ENCODE results near the gene CLSTN2. TPM values are rescaled to one million over a fixed set of nuclear protein-coding genes. Genes with fewer than 3 reads are reported as not detected.

CLSTN2 gene
- polyA plus RNA-seq, 1 experiment: 0.04 TPM

DNA sequence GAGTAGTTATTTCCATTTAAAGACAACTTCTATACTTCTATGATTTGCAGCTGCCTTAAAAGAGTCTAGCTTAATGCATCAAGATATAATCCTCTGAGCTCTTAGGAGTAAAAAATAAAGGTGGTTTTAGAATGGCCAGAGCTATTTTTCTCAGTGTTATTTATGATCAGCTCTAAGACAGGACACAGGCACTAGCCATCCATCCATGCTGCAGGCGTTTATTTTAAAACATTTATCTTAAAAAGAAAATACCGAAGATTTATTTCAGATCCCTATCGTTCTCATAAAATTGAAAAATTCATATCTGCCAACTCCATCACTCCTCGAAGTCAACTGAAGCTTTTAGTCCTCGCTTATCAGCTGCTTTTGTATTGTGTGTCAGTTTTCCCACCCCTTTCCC, 243.5 kb downstream of the CLSTN2 start:
- CTCF ChIA-PET: no interaction called here
- no peak for DNase-seq (ENCODE audit: low read depth, low spot score)
- no peak overlapping the region for H3K27ac ChIP-seq (ENCODE audit: low read depth, low read length)

DNA sequence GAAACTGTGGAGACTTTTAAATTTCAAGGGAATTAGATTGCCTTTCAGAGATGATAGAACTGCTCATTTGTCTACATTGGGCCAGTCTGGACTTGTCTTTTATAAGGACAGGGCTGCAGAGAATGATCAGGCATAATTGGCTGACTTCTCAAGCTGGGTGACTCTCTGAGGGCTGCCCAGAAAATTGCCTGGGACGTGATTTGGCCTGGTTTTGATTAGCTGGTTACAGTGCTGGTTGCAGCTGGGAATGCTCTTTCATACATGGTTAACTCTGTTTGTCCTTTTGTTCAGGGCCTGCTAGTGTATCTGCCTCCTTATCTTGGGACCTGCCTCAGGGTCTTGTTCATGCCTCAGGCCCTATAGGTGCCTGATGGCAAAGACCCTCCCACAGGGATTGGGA, 245.6 kb downstream of the CLSTN2 start:
- no peak for DNase-seq (ENCODE audit: low read depth, low spot score)
- no peaks in the 10 kb centered on the region for H3K27me3 ChIP-seq (ENCODE audit: control insufficient read depth, insufficient read depth, low read length)
- CTCF ChIA-PET: no interaction called here
- no peaks in the 10 kb centered on the region for H3K9me3 ChIP-seq (ENCODE audit: control insufficient read depth, insufficient read depth, low read length)
- TF ChIP-seq, protein P1, sequence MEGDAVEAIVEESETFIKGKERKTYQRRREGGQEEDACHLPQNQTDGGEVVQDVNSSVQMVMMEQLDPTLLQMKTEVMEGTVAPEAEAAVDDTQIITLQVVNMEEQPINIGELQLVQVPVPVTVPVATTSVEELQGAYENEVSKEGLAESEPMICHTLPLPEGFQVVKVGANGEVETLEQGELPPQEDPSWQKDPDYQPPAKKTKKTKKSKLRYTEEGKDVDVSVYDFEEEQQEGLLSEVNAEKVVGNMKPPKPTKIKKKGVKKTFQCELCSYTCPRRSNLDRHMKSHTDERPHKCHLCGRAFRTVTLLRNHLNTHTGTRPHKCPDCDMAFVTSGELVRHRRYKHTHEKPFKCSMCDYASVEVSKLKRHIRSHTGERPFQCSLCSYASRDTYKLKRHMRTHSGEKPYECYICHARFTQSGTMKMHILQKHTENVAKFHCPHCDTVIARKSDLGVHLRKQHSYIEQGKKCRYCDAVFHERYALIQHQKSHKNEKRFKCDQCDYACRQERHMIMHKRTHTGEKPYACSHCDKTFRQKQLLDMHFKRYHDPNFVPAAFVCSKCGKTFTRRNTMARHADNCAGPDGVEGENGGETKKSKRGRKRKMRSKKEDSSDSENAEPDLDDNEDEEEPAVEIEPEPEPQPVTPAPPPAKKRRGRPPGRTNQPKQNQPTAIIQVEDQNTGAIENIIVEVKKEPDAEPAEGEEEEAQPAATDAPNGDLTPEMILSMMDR (IDR thresholded peaks at IDR 0.05; ENCODE audit: low read depth, low read length): no peak
- H3K4me3 ChIP-seq (ENCODE audit: low read depth, low read length): no peak overlapping the region
- no peak overlapping the region for H3K27ac ChIP-seq (ENCODE audit: low read depth, low read length)
- POLR2A ChIA-PET: no interaction called here

More for the DNA sequence above, 243.5 kb downstream of the CLSTN2 start:
- no peaks in the 10 kb centered on the region for H3K27me3 ChIP-seq (ENCODE audit: control insufficient read depth, insufficient read depth, low read length)
- POLR2A ChIA-PET: no interaction called here
- TF ChIP-seq, protein P1 (IDR thresholded peaks at IDR 0.05; ENCODE audit: low read depth, low read length): no peak
- no peaks in the 10 kb centered on the region for H3K9me3 ChIP-seq (ENCODE audit: control insufficient read depth, insufficient read depth, low read length)
- no peak overlapping the region for H3K4me3 ChIP-seq (ENCODE audit: low read depth, low read length)

GRCh38 chr3:140185375-140185774, 250.4 kb downstream of the CLSTN2 start:
- no peak overlapping the region for H3K4me3 ChIP-seq (ENCODE audit: low read depth, low read length)
- ChIA-PET POLR2A (no interaction called here), CTCF (no interaction called here)
- no peaks in the 10 kb centered on the region for H3K27me3 ChIP-seq (ENCODE audit: control insufficient read depth, insufficient read depth, low read length)
- H3K9me3 ChIP-seq (ENCODE audit: control insufficient read depth, insufficient read depth, low read length): no peaks in the 10 kb centered on the region
- DNase-seq (ENCODE audit: low read depth, low spot score): no peak
- TF ChIP-seq, protein P1 (IDR thresholded peaks at IDR 0.05; ENCODE audit: low read depth, low read length): no peak
- no peak overlapping the region for H3K27ac ChIP-seq (ENCODE audit: low read depth, low read length)

GRCh38 chr3:140186421-140186920, 251.5 kb downstream of the CLSTN2 start:
- no peak for DNase-seq (ENCODE audit: low read depth, low spot score)
- POLR2A ChIA-PET: no interaction called here
- no peaks in the 10 kb centered on the region for H3K9me3 ChIP-seq (ENCODE audit: control insufficient read depth, insufficient read depth, low read length)
- H3K4me3 ChIP-seq (ENCODE audit: low read depth, low read length): no peak overlapping the region
- CTCF ChIA-PET: no interaction called here
- no peak overlapping the region for H3K27ac ChIP-seq (ENCODE audit: low read depth, low read length)
- H3K27me3 ChIP-seq (ENCODE audit: control insufficient read depth, insufficient read depth, low read length): no peaks in the 10 kb centered on the region
- TF ChIP-seq, protein P1 (IDR thresholded peaks at IDR 0.05; ENCODE audit: low read depth, low read length): no peak

GRCh38 chr3:140187028-140187427, 252.0 kb downstream of the CLSTN2 start:
- no peak for DNase-seq (ENCODE audit: low read depth, low spot score)
- H3K27me3 ChIP-seq (ENCODE audit: control insufficient read depth, insufficient read depth, low read length): no peaks in the 10 kb centered on the region
- POLR2A ChIA-PET: no interaction called here
- no peak overlapping the region for H3K4me3 ChIP-seq (ENCODE audit: low read depth, low read length)
- H3K27ac ChIP-seq (ENCODE audit: low read depth, low read length): no peak overlapping the region
- no peaks in the 10 kb centered on the region for H3K9me3 ChIP-seq (ENCODE audit: control insufficient read depth, insufficient read depth, low read length)
- CTCF ChIA-PET: no interaction called here
- TF ChIP-seq, protein P1 (IDR thresholded peaks at IDR 0.05; ENCODE audit: low read depth, low read length): no peak
